Measurements from ENCODE around the gene TELO2. TPM values are rescaled to one million over a fixed set of nuclear protein-coding genes. Genes with fewer than 3 reads are reported as not detected.

The TELO2 gene
- polyA plus RNA-seq, 6 donors from 2014 or later, result 17.3 to 37.1 (median 26.3) TPM

DNA sequence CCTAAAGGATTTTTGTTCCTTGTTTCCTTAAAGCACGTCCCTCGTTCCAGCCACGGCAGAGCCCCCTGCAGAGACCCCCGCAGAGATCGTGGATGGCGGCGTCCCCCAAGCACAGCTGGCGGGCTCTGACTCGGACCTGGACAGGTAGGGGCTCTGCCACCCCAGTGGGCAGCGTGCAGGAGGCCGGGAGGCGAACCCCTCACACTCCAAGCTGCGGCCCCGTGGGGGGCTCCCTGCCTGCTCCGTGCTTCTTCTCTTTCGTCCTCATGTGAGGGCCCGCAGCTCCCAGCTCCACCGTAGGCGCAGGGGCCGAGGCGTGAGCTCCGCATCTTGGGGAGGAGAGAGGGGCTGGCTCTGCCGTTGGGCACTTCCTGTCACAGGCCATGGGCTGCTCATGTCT lies 8.5 kb downstream of the TELO2 start:
- H3K4me1 Mint-ChIP-seq, result no peaks in the 10 kb centered on the region
- no peak for DNase-seq
- no peaks in the 10 kb centered on the region for H3K9me3 Mint-ChIP-seq
- H3K27ac Mint-ChIP-seq, result no peak overlapping the region
- H3K4me3 Mint-ChIP-seq, result no peak overlapping the region
- no peak for ATAC-seq (ENCODE audit: low read depth in 2 of 2)
- H3K36me3 Mint-ChIP-seq, result no peaks in the 10 kb centered on the region
- H3K27me3 Mint-ChIP-seq, result no peaks in the 10 kb centered on the region

DNA sequence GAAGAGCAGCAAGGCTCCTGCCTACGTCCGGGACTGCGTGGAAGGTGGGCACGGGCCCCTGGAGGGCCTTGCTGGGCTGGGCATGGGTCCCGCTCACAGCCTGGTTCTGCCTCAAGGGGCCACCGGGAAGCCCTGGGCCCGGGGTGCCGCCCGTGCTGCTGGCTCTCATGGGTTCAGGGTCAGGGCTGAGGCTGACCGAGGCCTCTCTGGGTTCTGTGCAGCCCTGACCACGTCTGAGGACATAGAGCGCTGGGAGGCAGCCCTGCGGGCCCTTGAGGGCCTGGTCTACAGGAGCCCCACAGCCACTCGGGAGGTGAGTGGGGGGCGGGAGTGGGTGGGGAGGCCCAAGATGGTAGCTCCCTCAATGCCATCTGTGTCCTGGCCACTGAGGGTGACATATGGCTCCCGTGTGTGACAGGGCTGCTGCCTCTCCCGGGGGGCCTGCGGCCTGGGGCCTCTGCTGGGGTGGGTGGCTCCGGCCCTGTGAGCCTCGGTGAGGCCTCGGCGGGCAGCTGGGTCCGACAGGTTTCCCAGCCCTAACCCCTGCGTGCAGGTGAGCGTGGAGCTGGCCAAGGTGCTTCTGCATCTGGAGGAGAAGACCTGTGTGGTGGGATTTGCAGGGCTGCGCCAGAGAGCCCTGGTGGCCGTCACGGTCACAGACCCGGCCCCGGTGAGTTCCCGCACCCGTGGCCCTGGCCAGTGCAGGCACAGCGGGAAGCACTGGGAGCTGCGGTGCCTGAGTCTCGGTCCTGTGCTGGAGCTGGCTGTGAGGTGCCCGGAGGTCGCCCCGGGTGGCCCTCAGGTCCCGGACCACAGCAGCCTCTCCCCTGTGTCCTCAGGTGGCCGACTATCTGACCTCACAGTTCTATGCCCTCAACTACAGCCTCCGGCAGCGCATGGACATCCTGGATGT lies 9.2 kb downstream of the TELO2 start:
- DNase-seq (no peak), ATAC-seq (ENCODE audit: low read depth in 2 of 2) (no peak)
- H3K36me3 Mint-ChIP-seq, result peaks cover 0 to 2% of the 10 kb centered on the region in 2 donors

GRCh38 chr16:1503110-1503955 lies 10.2 kb downstream of the TELO2 start:
- no peak for DNase-seq
- ATAC-seq (ENCODE audit: low read depth in 2 of 2), result no peak

More for the DNA sequence above, 9.2 kb downstream of the TELO2 start:
- no peaks in the 10 kb centered on the region for H3K4me1 Mint-ChIP-seq
- no peaks in the 10 kb centered on the region for H3K27me3 Mint-ChIP-seq
- H3K4me3 Mint-ChIP-seq, result peak overlapping the region in 1 of 8 donors; percentile 75
- H3K27ac Mint-ChIP-seq, result no peak overlapping the region
- H3K9me3 Mint-ChIP-seq, result no peaks in the 10 kb centered on the region

GRCh38 chr16:1505073-1505844 lies 12.1 kb downstream of the TELO2 start:
- Mint-ChIP-seq H3K9me3 (no peaks in the 10 kb centered on the region), H3K4me3 (no peak overlapping the region), H3K27me3 (no peaks in the 10 kb centered on the region), H3K4me1 (no peaks in the 10 kb centered on the region), H3K27ac (no peak overlapping the region), H3K36me3 (peaks cover 0 to 6% of the 10 kb centered on the region in 2 donors)
- DNase-seq (no peak), ATAC-seq (ENCODE audit: low read depth in 2 of 2) (no peak)

More at GRCh38 chr16:1503110-1503955, 10.2 kb downstream of the TELO2 start:
- no peaks in the 10 kb centered on the region for H3K27me3 Mint-ChIP-seq
- H3K27ac Mint-ChIP-seq, result peak overlapping the region in 2 of 6 donors; percentile 33 to 88
- peak overlapping the region in 1 of 8 donors; percentile 75 for H3K4me3 Mint-ChIP-seq
- peaks cover 0 to 6% of the 10 kb centered on the region in 2 donors for H3K36me3 Mint-ChIP-seq
- no peaks in the 10 kb centered on the region for H3K4me1 Mint-ChIP-seq
- no peaks in the 10 kb centered on the region for H3K9me3 Mint-ChIP-seq

GRCh38 chr16:1505912-1506311 lies 12.8 kb downstream of the TELO2 start:
- no peaks in the 10 kb centered on the region for H3K9me3 Mint-ChIP-seq
- ATAC-seq (ENCODE audit: low read depth in 2 of 2) (no peak), DNase-seq (no peak)
- H3K4me3 Mint-ChIP-seq, result no peak overlapping the region
- H3K27me3 Mint-ChIP-seq, result no peaks in the 10 kb centered on the region
- H3K27ac Mint-ChIP-seq, result no peak overlapping the region
- H3K4me1 Mint-ChIP-seq, result no peaks in the 10 kb centered on the region
- H3K36me3 Mint-ChIP-seq, result peaks cover 0 to 6% of the 10 kb centered on the region in 2 donors

GRCh38 chr16:1506494-1507213 lies 13.5 kb downstream of the TELO2 start:
- no peaks in the 10 kb centered on the region for H3K27me3 Mint-ChIP-seq
- no peak overlapping the region for H3K27ac Mint-ChIP-seq
- H3K4me3 Mint-ChIP-seq, result peak overlapping the region in 1 of 8 donors; percentile 60
- no peak for ATAC-seq (ENCODE audit: low read depth in 2 of 2)
- H3K36me3 Mint-ChIP-seq, result peaks cover 0 to 6% of the 10 kb centered on the region in 2 donors
- H3K4me1 Mint-ChIP-seq, result peaks cover 0 to 3% (median 2%) of the 10 kb centered on the region in 3 donors
- peaks cover 0 to 1% (median 0%) of the 10 kb centered on the region in 7 donors for H3K9me3 Mint-ChIP-seq
- DNase-seq, result no peak

DNA sequence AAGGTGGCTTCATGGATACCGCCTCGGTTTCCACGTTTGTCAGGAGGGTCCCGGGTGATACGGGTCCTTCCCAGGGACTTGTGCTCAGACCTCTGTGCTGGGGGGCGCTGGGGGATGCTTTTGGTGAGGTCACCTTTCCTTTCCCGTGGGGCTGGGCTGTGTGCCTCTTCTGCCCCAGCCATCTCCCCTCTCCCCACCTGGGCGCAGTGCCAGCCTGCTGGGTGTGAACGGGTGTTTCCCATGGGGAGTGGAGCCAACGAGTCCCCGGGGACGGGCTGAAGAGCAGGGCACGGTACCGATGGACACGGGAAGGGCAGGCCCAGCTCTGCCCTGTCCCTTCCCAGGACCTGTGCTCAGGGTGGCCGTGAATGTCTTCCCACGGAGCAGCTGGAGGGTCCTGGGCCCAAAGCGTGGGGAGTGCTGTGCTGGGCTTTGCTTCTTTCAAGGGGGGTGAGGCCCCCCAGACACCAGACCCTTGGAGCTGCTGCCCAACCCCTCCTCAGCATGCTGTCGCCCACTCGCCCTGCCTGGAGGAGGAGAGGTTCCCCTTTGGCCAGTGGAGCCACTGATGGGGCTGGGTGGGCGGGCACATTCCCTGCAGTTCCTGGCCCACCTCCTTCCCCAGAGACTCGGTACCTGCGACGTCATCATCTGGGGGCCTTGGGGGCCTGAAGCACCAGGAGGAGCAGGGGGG lies 15.5 kb downstream of the TELO2 start:
- Mint-ChIP-seq H3K27ac (no peak overlapping the region), H3K4me1 (peaks cover 0 to 5% (median 5%) of the 10 kb centered on the region in 3 donors), H3K9me3 (peaks cover 0 to 3% (median 2%) of the 10 kb centered on the region in 7 donors), H3K27me3 (no peaks in the 10 kb centered on the region), H3K36me3 (peaks cover 0 to 6% of the 10 kb centered on the region in 2 donors), H3K4me3 (no peak overlapping the region)
- ATAC-seq (ENCODE audit: low read depth in 2 of 2), result no peak
- no peak for DNase-seq

DNA sequence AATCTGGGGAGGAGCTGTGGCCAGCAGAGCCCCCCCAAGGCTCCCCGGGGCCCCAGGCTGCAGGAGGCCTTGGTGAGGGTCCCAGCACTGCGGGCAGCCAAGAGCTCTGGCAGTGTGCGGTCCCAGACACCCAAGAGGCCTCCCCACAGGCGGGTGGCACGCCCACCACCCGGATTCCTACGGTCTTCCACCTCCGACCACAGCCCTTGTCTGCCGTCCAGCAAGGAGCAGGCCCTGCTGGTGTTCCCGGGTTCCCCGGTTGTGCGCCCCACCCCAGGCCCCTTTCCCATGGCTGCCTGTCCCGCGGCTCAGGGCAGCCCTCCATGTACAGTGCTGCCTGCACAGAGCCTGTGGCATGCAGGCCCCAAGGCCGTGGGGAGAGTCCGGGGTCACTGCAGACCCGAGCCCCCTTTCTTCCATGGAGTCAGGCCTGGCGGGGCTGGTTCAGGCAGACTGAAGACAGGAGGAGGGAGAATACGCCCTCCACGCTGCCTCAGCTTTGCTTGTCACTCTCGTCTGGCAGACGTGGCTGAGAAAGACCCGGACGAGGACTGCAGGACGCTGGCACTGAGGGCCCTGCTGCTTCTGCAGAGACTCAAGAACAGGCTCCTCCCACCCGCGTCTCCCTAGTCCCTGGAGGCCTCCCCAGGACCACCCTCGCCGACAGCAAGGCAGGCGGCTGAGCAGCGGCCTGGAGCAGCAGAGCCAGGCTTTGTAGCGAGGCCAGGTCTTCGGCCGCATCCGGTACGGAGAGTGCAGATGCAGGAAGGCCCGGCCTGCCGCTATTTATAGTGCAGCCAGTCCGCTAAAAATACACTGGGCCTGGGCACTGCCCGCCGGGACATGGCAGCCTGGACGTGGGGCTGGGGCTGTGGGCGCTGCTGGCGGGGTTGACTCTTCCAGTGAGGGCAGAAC lies 16.4 kb downstream of the TELO2 start:
- no peak overlapping the region for H3K27ac Mint-ChIP-seq
- peaks cover 0 to 5% (median 5%) of the 10 kb centered on the region in 3 donors for H3K4me1 Mint-ChIP-seq
- H3K27me3 Mint-ChIP-seq, result no peaks in the 10 kb centered on the region
- no peak for DNase-seq
- peaks cover 0 to 5% (median 3%) of the 10 kb centered on the region in 7 donors for H3K9me3 Mint-ChIP-seq
- H3K36me3 Mint-ChIP-seq, result peaks cover 3 to 6% of the 10 kb centered on the region in 2 donors
- no peak for ATAC-seq (ENCODE audit: low read depth in 2 of 2)
- H3K4me3 Mint-ChIP-seq, result no peak overlapping the region

GRCh38 chr16:1510272-1510671 lies 17.1 kb downstream of the TELO2 start:
- no peaks in the 10 kb centered on the region for H3K27me3 Mint-ChIP-seq
- DNase-seq (no peak), ATAC-seq (ENCODE audit: low read depth in 2 of 2) (no peak)
- H3K36me3 Mint-ChIP-seq, result peaks cover 6 to 7% of the 10 kb centered on the region in 2 donors
- H3K4me1 Mint-ChIP-seq, result peaks cover 0 to 5% (median 5%) of the 10 kb centered on the region in 3 donors
- H3K27ac Mint-ChIP-seq, result peak overlapping the region in 1 of 6 donors; percentile 49
- no peak overlapping the region for H3K4me3 Mint-ChIP-seq
- H3K9me3 Mint-ChIP-seq, result peaks cover 4 to 10% (median 6%) of the 10 kb centered on the region in 7 donors

DNA sequence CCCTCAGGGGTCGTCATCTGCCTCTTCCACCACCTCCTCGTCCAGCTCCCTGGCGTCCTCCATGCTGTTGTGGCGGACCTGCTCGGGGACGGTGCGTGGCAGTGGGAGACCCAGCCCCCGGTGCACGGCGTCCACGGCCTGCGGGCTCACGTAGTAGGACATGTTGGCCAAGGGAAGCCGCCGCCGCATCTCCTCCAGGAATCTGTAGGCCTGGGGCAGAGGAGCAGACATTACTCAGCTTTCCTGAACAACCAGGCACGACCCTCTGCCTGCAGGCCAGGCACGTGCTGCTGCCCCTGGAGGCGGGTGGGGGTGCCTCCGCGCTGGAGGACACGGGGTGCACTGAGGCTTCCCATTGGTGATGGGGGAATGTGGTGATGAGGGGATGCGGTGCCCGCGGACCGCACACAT lies 17.8 kb downstream of the TELO2 start:
- H3K4me1 Mint-ChIP-seq, result peaks cover 0 to 5% (median 5%) of the 10 kb centered on the region in 3 donors
- peaks cover 4 to 10% (median 6%) of the 10 kb centered on the region in 7 donors for H3K9me3 Mint-ChIP-seq
- H3K27me3 Mint-ChIP-seq, result no peaks in the 10 kb centered on the region
- no peak for ATAC-seq (ENCODE audit: low read depth in 2 of 2)
- peak overlapping the region in 1 of 6 donors; percentile 95 for H3K27ac Mint-ChIP-seq
- no peak overlapping the region for H3K4me3 Mint-ChIP-seq
- peaks cover 6 to 7% of the 10 kb centered on the region in 2 donors for H3K36me3 Mint-ChIP-seq
- DNase-seq, result no peak

All from naive B cell (primary cell).